ENCODE results near the gene XCR1. TPM values are rescaled to one million over a fixed set of nuclear protein-coding genes. Genes with fewer than 3 reads are reported as not detected.

Gene XCR1
- total and polyA plus RNA-seq, 2 donors (not counting 3 experiments of a cell fraction or from before 2014, with no cell fraction given): not detected

- no peaks in the 10 kb centered on the region for H4K20me1 ChIP-seq (replicated peaks; ENCODE audit: control insufficient read depth, extremely low read depth, insufficient read depth, low read length)
- ChIA-PET POLR2A (no interaction called here), CTCF (interaction anchor here (0.8 kb wide), 1 partner anchor 14 kb away, joined by 3 read pairs; no protein-coding TSS in a partner anchor)
- H3K9me3 ChIP-seq (replicated peaks; ENCODE audit: control insufficient read depth, insufficient read depth, low read length): no peaks in the 10 kb centered on the region
- no peak overlapping the region for H3K4me2 ChIP-seq (ENCODE audit: insufficient read depth, low read length)
- H2AFZ ChIP-seq (ENCODE audit: low read depth, low read length): no peak overlapping the region
- DNase-seq (ENCODE audit: low read depth, low spot score) (no peak), FAIRE-seq (no peak)
- no peak overlapping the region for H3K4me3 ChIP-seq (replicated peaks in 1 of 3; ENCODE audit: insufficient read depth in 1 of 3, low read depth in 1 of 3, low read length in 3 of 3)
- peaks cover 42% of the 10 kb centered on the region for H3K79me2 ChIP-seq (ENCODE audit: control insufficient read depth, insufficient read depth, low read length)
- dilution Hi-C loops (cut with MboI; ENCODE audit: extremely low pct_ligation_motif_present, low sequenced_read_pairs) (no loop called here), intact Hi-C loops (cut with micrococcal nuclease) (no loop called here)
- no peaks in the 10 kb centered on the region for H3K9me1 ChIP-seq (replicated peaks; ENCODE audit: control insufficient read depth, extremely low read depth, insufficient read depth, low read length)
- no peaks in the 10 kb centered on the region for H3K27me3 ChIP-seq (ENCODE audit: control insufficient read depth in 2 of 2, insufficient read depth in 2 of 2, low read length in 2 of 2)
- no peaks in the 10 kb centered on the region for H3K36me3 ChIP-seq (ENCODE audit: control insufficient read depth in 2 of 2, extremely low read depth in 1 of 2, insufficient read depth in 2 of 2, low read length in 2 of 2)
- no peak overlapping the region for H3K27ac ChIP-seq (ENCODE audit: insufficient read depth, low read depth, low read length)
- no peak overlapping the region for H3K9ac ChIP-seq (replicated peaks; ENCODE audit: extremely low read depth, insufficient read depth, low read length)
- peaks cover 39% of the 10 kb centered on the region for H3K4me1 ChIP-seq (ENCODE audit: control insufficient read depth, extremely low read depth, insufficient read depth, low read length)
- TF ChIP-seq JUN (IDR thresholded peaks at IDR 0.05; ENCODE audit: borderline replicate concordance, insufficient read depth, insufficient read length, low read depth) (no peak), GATA2 (IDR thresholded peaks at IDR 0.05; ENCODE audit: insufficient read depth, insufficient read length, low read depth, low read length) (no peak), POLR2A (IDR thresholded peaks at IDR 0.05; ENCODE audit: low read depth, low read length) (no peak), CTCF (IDR thresholded peaks at IDR 0.05; ENCODE audit: extremely low read depth in 1 of 2, insufficient read depth in 1 of 2, low read depth in 1 of 2, low read length in 2 of 2) (no peak), EZH2 (IDR thresholded peaks at IDR 0.05; ENCODE audit: borderline replicate concordance, low read depth, low read length, severe bottlenecking) (no peak), MAX (IDR thresholded peaks at IDR 0.05; ENCODE audit: insufficient read depth, insufficient read length) (no peak), POLR2AphosphoS5 (IDR thresholded peaks at IDR 0.05; ENCODE audit: insufficient read depth, low read depth, low read length) (no peak), FOS (IDR thresholded peaks at IDR 0.05; ENCODE audit: borderline replicate concordance, insufficient read depth, low read length) (no peak), MYC (IDR thresholded peaks at IDR 0.05; ENCODE audit: low read depth, low read length) (no peak)
- BruUV-seq (replicated peaks): no TSS peak
These were observed 35.9 kb downstream of the XCR1 start for GRCh38 chr3:45991341-45991740.
